ENCODE data around the gene PDSS2.
"Not testable (repeated sequence)": the region's sequence is repeated elsewhere in the genome, so short reads cannot be mapped to it uniquely, and the experiment has no call there.

The PDSS2 gene

DNA sequence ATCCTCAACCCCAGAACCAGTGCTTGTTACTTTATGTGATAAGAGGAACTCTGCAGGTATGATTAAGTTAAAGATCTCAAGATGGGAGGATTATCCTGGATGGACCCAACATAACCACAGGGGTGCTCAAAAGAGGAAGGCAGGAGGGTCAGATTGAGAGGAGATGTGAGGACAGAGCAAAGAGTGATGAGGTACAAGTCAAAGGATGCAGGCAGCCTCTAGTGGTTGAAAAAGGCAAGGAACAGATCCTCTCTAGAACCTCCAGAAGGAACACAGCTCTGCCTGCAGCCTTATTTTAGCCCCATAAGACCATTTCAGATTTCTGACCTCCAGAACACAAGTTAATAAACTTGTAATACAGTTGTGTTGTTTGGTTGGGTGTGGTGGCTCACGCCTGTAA is 41.2 kb downstream of the PDSS2 start:
- DNase-seq (ENCODE audit: low spot score), result no peak

DNA sequence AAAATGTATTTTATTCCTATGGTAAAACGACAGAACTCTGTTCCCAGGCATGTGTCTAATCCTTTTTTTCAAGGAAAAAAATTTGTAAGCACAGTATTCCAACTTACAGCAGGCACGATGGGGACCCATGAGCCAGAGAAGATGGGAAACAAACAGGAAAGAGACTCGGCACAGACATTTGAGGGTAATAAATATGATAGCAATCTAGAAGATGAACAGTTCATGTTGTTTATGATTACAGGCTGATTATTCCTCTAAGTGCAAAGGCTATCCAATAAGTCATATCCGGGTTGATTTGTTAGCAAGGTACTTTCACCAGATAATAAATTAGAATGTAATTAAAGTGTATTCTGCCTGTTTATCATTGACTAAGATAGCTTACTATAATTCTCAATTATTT is 43.2 kb downstream of the PDSS2 start:
- DNase-seq (ENCODE audit: low spot score), result no peak

DNA sequence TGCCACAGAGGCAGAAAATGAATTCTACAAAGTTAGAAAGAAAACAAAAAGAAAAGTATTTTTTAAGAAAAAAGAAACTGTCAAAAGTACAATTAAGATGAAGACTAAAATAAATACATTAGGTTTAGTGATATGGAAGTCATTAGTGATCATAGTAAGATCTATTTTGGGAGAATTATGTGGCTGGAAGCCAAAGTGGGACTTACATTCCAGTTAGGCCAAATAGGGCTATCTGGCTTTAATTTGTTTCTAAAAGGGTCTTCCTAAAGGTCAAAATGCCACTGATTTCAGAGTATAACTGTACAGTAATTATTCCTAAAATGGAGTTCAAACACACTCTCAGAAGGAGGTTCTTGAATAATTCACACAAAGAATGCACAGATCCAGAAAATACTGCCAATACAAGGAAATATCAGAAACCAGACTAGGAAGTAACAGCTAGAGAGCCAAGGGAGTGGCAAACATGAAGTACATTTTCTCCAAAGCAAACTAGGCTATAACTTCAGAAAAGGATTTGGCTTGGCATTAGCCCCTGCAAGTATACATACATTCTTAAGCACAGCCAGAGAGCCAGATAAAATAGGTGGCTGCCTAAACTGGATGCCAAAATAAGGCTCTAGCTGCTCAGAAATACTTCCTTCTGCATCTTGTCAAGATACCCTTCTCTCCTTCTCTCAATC is 45.3 kb downstream of the PDSS2 start:
- no peak for DNase-seq (ENCODE audit: low spot score)

DNA sequence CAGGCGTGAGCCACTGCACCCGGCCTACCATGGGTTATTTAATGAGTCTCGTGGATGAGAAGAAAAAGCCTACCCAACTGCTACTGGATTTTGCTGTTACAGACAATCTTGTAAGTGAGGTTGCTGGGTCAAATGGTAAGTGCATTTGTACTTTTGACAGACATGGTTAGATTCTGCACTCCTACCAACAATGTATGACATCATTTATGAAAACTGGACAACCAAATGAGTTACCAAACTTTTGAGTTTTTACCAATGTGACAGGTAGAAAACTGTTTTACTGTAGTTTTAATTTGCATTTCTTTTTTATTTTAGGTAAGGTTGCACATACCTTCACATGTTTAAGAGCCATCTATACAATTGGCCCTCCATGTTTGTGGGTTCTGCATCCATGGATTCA is 48.2 kb downstream of the PDSS2 start:
- no peak for DNase-seq (ENCODE audit: low spot score)

DNA sequence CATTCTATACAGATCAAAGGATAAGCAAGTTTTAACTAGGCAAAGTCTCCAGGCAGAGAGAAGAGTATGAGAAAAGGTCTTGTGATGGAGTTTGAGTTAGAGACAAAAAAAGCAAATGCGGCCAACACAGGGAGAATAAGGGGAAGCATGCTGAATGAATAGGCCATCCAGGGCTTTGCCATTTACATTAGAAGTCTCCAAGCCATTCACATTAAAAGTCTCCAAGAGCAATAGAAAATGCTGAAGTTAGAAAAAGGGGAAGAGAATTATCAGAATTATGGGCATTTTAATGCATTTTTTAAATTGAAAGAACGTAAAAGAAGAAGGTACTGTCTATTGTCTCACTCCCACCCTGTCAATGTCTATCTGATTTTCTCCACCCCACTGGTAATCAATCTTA is 49.4 kb downstream of the PDSS2 start:
- no peak for DNase-seq (ENCODE audit: low spot score)

DNA sequence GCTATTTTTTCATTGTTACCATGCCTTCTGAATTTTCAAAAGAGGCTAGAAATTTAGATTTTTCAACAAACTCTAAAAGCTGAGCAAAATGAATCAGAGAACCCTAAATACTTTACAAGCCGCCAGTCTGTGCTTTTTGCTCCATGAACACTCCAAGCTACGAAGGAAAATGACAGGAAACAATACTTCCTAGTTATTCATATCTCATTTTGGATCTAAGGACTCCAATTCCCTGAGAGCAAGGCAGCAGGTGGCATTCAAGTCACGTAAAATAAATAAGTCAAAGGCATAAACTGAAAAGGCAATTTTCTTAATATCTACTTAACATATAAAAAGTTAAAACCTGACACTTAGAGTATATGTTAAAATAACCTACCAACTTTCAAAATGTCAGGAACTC is 50.6 kb downstream of the PDSS2 start:
- DNase-seq (ENCODE audit: low spot score), result no peak

DNA sequence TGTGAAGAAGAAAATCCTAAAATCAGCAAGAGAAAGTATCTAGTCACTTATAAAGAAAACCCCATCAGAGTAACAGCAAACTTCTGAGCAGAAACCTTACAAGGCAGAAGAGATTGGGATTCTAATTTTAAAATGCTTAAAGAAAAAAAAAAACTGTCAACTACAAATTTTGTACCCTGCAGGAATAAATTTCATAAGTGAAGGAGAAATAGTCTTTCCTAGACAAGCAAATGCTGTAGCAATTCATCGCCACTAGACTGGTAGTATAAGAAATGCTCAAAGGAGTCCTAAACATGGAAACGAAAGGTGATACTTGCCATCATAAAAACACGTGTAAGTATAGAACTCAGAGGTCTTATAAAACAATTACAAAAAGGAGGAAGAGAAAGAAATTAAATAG is 54.4 kb downstream of the PDSS2 start:
- no peak for DNase-seq (ENCODE audit: low spot score)

DNA sequence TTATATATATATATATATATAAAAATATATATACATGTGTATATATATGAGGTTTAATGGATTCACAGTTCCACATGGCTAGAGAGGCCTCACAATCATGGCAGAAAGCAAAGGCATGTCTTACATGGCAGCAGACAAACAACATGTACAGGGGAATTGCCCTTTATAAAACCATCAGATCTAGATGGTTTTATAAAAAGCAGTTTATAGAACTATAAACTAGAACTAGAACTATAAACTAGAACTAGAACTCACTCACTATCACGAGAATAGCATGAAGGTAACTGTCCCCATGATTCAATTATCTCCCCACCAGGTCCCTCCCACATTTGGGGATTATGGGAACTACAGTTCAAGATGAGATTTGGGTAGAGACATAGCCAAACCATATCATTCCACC is 56.8 kb downstream of the PDSS2 start:
- no peak for DNase-seq (ENCODE audit: low spot score)

DNA sequence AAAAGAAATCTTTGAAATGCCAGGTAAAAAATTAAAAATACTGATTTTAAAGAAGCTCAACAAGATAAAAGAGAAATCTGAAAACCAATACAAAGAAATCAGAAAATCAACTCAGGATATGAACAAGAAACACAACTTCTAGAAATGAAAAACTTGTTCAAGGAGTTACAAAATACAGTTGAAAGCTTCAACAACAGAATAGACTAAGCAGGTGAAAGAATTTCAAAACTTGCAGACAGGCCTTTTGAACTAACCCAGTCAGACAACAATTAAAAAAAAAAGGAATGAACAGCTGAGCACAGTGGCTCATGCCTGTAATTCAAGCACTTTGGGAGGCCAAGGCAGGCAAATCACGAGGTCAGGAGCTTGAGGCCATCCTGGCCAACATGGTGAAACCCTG is 57.8 kb downstream of the PDSS2 start:
- no peak for DNase-seq (ENCODE audit: low spot score)

DNA sequence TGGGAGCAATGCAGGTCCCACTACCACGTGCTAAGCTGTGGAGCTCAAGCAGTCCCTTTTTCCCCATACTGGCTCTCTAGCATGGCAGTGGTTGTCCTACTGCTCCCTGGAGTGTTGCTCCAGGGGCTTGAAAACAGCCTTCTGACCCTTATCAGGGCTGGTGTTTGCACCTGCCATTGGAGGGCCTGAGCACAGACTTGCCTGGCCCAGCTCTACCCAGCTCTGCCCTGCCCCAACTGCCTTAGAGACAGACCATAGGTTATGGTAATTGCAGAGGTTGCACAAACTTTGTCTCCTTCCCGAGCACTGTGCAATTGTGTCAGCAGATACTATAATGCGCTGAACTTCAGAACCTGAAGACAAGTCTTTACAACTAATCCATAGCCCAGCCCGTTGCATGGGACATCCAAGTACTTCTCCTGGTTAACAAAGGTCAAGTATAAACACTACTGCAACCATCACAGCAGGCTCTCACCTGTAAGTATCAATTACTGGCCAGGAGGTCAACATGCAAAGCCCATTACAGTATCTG is 58.7 kb downstream of the PDSS2 start:
- no peak for DNase-seq (ENCODE audit: low spot score)

DNA sequence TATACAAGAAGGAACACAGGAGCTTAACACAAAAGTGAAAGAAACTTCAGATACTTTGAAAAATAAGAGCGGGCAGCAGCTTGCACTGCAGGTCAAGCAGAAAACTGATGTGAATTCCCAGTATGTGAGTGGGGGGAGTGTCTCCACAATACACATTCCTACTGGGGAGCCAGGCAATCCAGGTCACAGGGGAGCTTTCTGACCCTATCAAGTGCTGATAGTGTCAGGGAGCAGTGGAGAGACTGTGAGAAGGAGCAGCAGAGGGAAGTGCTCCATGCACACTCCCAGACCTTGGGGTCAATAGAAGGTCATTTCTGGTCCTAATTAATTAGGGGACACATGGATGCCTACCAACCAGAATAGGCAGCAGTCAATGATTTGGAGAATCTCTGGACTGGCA is 59.4 kb downstream of the PDSS2 start:
- DNase-seq (ENCODE audit: low spot score), result no peak

DNA sequence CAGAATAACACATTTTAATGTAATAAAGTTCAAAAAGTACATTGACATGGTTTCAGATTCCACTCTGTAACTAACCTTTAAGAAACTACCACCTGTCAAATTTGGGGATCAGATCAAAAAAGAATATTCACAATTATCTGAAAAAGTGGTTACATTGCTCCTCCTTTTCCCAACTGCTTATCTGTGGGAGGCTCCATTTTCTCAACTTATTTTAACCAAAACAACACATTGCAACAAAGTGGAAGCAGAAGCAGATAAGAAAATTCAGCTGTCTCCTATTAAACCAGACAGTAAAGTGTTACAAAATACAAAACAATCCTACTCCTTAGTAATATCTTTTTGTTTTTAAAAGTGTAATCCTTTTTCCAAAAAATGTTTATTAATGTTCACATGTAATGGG is 61.4 kb downstream of the PDSS2 start:
- no peak for DNase-seq (ENCODE audit: low spot score)

DNA sequence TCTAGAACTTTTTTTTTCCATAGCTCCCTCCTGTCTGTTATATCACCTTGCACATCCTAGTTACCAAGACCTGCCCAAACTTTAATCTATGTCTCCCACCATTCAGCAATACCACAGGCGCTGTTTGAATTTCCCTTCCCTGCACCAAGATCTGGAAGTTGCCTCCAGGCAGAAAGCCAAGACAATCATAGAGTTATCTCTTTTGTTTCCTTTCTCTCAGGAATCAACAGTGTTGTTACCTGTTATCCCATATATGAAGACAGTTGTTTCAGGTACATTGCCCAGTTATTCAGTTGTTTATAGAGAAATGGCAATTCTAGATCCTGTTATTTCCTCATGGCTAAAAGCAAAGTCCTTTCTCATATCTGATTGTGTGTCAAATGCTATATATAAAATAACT is 63.2 kb downstream of the PDSS2 start:
- DNase-seq (ENCODE audit: low spot score), result no peak

DNA sequence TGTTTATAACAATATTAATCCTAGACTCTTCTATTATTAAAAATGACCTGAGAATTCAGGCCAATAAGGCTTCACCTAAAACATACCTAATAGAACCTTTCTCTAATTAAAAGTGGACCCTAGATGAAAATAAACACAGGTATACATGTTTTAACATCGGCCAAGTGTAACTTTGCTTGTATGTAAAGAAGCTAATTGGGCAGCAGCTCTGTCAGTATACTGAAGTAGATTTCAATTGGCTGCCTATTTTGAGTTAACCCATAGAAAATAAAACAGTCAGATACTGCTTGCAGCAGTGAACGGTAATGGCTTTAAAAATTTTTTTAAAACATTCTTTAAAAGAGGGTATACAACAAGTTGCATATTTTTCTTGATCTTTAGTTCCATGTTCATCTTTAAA is 67.3 kb downstream of the PDSS2 start:
- no peak for DNase-seq (ENCODE audit: low spot score)

DNA sequence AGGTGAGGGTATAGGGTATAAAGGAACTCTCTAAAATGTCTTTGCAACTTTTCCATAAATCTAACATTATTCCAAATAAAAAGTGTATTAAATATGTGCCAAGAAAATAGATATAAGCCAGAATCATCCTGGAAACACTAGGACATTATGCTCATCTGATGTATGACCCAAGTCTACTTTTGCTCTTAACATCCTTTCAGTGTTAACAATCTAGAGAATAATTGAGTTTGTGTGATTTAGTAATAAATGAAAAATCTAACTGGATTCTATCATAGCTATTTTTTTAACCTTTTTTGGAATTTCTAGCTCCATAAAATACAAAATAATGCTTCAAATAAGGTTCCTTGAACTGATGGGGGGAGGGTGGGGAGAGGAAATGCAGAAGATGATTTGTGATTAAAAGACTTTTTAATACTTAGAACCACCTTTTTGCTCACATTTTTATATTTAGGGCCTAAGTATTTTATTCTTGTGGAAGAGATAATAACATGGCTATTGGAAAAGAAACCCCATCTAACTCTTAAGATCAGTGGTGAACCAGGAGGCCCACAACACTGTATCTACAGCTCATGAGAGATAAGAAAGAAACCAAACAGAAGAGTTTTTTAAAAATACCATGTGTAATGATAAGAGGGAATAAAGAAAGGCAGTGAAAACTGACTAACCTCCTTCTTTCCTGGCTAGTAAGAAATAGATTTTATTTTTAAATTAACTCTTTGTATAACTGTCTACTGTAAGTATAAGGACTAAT is 68.5 kb downstream of the PDSS2 start:
- DNase-seq (ENCODE audit: low spot score), result no peak

DNA sequence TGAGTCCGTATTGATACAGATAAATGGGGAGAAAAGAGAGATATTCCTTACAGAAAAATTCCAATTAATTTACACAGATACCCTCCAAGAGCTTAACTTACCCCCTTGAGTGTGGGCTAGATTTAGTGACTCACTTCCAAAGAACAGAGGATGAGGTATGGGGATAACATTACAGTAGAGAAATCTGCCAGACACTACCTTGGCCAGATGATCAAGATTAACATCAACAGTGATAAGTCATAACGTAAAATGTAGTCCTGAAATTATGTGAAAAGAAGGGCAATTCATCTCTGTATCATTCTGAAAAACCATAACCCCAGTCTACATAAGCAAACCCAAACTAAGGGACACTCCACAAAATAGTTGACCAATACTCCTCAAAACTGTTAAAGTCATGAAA is 69.3 kb downstream of the PDSS2 start:
- DNase-seq (ENCODE audit: low spot score), result no peak

DNA sequence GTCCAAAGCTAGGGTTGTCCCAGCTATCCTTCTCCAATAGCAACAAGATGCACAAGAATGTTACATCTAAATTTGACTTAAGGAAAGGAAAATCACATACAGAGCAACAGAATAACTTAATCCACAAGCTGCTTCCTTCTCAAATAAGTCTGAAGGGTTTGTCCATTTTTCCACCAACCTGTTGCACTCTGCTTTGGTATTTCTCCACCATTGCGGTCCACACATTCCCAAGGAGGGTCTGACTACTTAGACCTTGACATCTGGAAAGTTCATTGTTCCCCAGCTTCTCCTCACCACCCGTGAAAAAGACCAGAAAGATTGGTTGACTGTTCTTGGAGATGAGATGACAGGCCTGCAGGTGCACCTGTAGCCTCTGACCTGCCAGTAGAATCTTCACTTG is 72.5 kb downstream of the PDSS2 start:
- no peak for DNase-seq (ENCODE audit: low spot score)

DNA sequence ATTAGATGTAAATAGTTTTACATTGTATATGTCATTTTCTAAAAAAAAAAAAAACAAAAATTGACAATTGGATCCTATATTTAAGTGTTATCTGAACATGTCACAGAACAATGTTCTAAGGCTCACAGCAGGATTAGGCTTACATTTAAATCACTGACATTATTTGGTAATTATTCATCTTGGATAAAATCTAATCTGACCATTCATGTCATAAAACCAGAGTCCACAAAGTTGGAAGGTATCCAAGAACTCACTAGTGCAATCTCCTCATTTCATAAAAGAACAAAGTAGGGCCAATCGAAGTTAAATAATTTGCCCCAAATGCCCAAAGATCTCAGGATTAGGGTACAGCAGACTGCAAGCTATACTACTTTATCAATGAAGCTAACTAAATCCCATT is 73.0 kb downstream of the PDSS2 start:
- DNase-seq (ENCODE audit: low spot score), result no peak

DNA sequence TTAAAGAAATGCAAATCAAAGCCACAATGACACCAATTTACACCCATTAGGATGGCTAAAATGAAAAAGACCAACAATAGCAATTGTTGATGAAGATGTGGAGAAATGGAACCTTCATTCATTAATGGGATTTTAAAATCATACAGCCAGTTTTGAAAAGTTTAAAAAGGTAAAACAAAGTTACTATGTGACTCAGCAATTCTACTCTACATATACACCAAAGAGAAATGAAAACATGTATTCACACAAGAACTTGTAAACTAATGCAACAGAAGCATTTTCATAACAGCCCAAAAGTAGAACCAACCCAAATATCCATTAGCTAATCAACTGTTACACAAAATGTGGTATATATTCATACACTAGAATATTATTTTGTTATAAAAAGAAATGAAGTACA is 75.7 kb downstream of the PDSS2 start:
- no peak for DNase-seq (ENCODE audit: low spot score)

DNA sequence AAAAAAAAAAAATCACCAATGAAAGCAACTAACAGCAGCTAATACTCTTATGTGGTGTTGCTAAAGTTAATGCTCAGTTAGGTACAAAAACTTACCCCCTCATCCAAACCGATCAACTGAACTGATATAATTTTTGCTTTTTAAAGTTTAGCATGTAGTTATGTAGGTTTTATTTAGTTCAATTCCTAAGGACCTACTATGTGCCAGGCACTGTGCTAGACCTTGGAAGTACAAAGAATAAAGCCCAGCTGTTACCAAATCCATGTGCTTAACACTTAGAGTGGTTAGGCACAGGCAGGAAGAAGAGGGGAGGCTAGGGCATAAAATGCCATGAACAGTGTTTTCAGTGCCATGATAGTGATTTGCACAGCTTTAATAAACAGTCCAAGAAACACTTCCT is 85.1 kb downstream of the PDSS2 start:
- no peak for DNase-seq (ENCODE audit: low spot score)

DNA sequence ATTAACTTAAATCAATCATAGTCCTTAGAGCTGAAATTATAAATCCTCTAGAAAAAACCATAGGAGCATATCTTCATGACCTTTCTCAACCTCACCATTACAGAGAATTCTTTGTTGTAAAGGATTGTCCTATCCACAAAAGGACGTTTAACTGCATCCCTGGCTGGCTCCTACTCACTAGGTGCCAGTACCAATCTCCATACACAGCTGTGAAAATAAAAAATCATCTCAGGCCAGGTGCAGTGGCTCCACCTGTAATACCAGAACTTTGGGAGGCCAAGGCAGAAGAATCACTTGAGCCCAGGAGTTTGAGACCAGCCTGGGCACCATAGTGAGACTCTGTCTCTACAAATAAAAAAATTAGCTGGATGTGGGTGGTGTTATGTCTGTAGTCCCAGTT is 89.9 kb downstream of the PDSS2 start:
- no peak for DNase-seq (ENCODE audit: low spot score)

DNA sequence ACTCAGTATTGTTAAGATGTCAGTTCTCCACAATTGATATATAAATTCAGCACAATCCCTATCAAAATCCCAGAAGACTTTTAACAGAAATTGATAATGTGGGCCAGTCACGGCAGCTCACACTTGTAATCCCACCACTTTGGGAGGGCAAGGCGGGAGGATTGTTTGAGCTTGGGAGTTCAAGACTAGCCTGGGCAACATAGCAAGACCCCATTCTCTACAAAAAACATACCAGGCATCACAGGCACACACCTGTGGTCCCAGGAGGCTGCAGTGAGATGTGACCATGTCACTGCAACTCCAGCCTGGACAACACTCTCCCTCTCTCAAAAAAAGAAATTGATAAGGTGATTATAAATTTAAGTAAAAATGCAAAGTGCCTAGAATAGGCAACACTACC is 90.9 kb downstream of the PDSS2 start:
- DNase-seq (ENCODE audit: low spot score), result no peak

DNA sequence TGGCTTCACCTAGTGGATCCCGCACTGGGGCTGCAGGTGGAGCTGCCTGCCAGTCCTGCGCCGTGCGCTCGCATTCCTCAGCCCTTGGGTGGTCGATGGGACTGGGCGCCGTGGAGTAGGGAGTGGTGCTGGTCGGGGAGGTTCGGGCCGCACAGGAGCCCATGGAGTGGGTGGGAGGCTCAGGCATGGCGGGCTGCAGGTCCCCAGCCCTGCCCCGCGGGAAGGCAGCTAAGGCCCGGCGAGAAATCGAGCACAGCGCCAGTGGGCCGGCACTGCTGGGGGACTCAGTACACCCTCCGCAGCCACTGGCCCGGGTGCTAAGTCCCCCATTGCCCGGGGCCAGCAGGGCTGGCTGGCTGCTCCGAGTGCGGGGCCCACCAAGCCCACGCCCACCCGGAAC is 95.2 kb downstream of the PDSS2 start:
- DNase-seq (ENCODE audit: low spot score), result not testable (repeated sequence)

Data from CD4-positive, alpha-beta T cell treated with Interleukin-6 at 100 ng/mL for 8 hours (primary cell).